GM12801 (cell line): ENCODE data around the gene ATP2B3.

Experiments
- TF ChIP-seq, protein P1 (sequence below): IDR thresholded peaks from one replicate; pipeline ENCODE4 v1.5.1; 2011; ENCODE audit warnings: control low read depth; ENCODE audit not compliant: insufficient read length; ENCODE audit errors: extremely low read depth

The ATP2B3 gene

DNA sequence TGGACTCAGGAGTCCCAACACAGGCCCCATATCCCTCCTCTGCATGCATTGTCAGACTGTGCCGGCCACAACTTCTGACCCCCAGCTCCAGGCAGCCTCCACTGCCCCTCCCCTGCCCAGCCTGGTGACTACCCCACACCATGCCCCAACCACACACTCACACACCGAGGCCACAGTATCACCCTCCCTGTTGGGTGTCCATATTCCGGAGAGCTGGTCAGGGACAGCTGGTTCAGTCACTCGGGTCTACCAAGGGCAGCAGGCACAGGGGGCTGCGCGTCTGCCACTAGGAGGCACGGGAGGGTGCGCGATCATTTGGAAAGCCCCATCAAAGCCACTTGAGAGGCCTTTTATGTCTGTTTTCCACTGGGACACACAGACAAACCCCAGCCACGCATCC is 55.2 kb downstream of the ATP2B3 start:
- TF ChIP-seq, protein P1, sequence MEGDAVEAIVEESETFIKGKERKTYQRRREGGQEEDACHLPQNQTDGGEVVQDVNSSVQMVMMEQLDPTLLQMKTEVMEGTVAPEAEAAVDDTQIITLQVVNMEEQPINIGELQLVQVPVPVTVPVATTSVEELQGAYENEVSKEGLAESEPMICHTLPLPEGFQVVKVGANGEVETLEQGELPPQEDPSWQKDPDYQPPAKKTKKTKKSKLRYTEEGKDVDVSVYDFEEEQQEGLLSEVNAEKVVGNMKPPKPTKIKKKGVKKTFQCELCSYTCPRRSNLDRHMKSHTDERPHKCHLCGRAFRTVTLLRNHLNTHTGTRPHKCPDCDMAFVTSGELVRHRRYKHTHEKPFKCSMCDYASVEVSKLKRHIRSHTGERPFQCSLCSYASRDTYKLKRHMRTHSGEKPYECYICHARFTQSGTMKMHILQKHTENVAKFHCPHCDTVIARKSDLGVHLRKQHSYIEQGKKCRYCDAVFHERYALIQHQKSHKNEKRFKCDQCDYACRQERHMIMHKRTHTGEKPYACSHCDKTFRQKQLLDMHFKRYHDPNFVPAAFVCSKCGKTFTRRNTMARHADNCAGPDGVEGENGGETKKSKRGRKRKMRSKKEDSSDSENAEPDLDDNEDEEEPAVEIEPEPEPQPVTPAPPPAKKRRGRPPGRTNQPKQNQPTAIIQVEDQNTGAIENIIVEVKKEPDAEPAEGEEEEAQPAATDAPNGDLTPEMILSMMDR: no peak

GRCh38 chrX:153573984-153574383 is 56.5 kb downstream of the ATP2B3 start:
- TF ChIP-seq, protein P1: no peak

DNA sequence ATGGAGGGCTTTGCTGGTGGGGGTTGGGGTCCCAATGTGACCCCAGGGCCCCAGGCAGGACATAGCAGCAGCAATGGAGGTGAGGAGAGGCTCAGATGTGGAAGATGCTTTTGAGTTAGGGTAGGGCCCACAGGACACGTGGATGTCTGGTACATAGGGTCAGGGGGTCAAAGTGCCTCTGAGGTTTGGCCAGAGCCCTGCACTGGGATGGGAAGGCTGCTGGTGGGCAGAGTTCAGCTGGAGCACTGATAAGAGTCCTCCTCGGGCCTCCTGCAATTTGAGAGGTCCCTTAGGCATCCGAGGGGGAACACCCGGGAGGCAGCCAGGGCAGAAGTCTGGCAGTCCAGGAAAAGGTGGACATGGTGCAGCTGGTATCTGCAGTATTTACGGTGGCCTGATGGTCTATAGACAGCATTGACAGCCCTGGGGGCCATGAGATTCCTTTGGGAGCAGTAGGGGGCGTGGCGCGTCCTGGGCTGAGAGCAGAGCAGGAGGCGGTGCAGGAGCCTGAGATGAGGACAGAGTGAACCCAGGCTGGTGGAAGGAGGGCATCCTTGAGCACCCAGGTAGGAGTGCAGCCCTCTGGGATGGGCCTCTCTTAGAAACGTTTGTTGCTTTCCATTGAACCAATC is 58.9 kb downstream of the ATP2B3 start:
- TF ChIP-seq, protein P1: no peak

DNA sequence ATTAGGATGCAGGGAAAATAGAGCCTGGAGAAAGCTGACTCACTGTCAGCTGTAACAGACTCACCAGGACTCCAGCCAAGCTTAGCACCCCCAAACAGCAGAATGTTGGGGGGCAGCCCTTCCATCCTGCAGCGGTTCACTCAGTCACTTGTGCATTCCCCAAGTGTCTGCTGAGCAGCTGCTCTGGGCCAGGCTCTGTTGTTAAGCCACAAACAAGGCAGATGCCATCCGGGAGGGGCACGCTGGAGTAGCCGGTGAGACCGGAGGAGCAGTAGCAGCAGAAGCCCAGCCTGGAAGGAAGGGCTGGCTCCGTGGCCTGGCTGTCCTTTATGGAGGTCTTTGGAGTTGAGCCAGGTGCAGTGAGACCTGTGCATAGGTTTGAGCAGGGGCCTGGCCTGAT is 59.5 kb downstream of the ATP2B3 start:
- TF ChIP-seq, protein P1: no peak

DNA sequence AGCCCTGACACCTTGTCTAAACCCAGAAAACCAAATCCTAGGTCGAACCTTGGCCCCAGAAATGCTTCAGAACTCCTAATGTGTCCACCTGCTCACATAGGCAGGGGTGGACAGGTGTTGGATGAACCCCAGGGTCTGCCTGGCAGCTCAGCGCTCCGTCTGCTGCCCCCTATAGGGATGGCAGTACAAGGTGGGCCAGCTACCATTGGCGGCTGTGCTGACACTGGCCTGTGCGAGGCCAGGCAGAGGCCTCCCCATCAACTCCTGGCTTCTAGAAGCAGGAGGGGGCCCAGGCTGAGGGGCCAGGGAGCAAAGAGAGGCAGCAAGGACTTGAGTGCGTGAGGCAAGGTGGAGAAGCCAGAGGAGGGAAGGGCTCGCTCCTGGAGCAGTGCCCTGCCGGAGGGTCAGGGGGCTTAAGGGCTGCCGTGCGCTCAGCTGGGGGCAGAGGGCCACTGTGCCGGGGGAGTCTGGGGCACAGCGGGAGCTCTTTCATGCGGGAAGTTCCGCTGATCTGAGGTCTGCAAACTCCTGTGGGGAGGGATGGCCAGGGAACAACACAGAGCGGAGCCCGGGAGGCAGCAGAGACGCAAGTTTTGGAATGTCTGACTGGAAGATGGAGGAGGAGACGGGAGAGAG is 60.9 kb downstream of the ATP2B3 start:
- TF ChIP-seq, protein P1: no peak

DNA sequence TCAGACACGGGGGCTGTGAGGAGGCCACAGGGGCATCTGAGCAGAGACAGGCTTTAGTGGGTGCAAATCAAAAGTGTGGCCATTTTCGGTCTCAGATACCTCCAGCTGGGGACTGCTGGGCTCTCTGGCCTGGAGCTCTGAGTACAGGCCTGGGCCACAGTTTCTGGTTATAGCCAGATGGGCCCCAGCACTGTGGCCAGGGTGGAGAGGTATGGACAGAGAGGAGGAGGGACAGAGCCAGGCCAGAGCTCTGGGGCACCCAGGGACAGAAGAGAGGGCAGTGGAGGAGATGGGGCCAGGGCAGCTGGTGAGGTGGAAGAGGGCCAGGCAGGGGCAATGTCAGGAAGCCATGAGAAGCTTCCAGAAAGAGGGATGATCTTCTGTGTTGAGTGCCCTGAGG is 61.4 kb downstream of the ATP2B3 start:
- TF ChIP-seq, protein P1: no peak

GRCh38 chrX:153580700-153581386 is 63.4 kb downstream of the ATP2B3 start:
- TF ChIP-seq, protein P1: no peak
